HCT116 (cell line): ENCODE measurements around the gene LMBR1L.

ENCODE experiments used
- JUND ChIP-seq: IDR thresholded peaks from 2 replicates; pipeline ENCODE4 v1.6.1; 2012
- RAD21 ChIP-seq: IDR thresholded peaks from 2 replicates; pipeline ENCODE4 v1.6.1; 2012; ENCODE audit warnings: low read depth, mild to moderate bottlenecking
- SRF ChIP-seq: IDR thresholded peaks from 2 replicates; pipeline ENCODE4 v1.6.1; 2012; ENCODE audit warnings: low read depth
- ZNF274 ChIP-seq: fragments of 200-500 bp; sonication (Bioruptor generic); IDR thresholded peaks from 2 replicates; pipeline ENCODE4 v1.6.1; 2014; ENCODE audit warnings: mild to moderate bottlenecking, low read depth, low read length, inconsistent platforms

GRCh38 chr12:49133014-49133413 is 22.4 kb upstream of the LMBR1L start:
- TF ChIP-seq JUND = no peak
- no peak for TF ChIP-seq RAD21
- TF ChIP-seq SRF = no peak
- TF ChIP-seq ZNF274 = no peak
